Measurements from ENCODE around the gene SLC16A6. TPM values are rescaled to one million over a fixed set of nuclear protein-coding genes. Genes with fewer than 3 reads are reported as not detected.
"Not testable (repeated sequence)": the region's sequence is repeated elsewhere in the genome, so short reads cannot be mapped to it uniquely, and the experiment has no call there.

The SLC16A6 gene
- polyA plus RNA-seq, 1 donor from 2014 or later = 15.6 TPM

DNA sequence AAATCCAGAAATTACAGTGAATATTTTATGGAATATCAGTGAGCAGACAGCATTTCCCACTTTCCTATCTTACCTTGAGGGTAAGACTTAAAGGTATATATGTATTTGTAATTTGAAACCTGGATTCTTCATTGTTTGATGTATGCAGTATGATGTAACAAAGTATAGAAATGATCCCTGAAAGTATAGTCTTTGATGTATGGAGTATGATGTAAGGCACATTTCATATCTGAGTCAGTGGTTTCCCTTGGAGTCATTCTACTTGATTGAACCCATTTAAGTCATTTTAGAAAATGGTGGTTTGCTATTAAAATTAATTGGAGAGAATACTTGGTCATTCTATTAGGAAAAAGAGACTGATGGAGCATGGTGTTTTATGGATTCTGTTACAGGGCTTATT lies 33.0 kb downstream of the SLC16A6 start:
- Histone ChIP-seq H3F3A (ENCODE audit: insufficient read depth, low read length, poor library complexity, severe bottlenecking) (no peaks in the 10 kb centered on the region), H3K36me3 (ENCODE audit: insufficient read depth, low read length) (no peaks in the 10 kb centered on the region), H3K79me2 (replicated peaks; ENCODE audit: insufficient read depth, low read length) (no peaks in the 10 kb centered on the region), H3K27ac (ENCODE audit: low read length) (no peak overlapping the region), H3K9me3 (ENCODE audit: low read length) (no peaks in the 10 kb centered on the region), H4K20me1 (ENCODE audit: insufficient read depth) (no peaks in the 10 kb centered on the region), H3K9me2 (ENCODE audit: insufficient read depth, low read length) (no peaks in the 10 kb centered on the region), H3K4me2 (ENCODE audit: low read length) (no peak overlapping the region), H3K9ac (ENCODE audit: low read length) (no peak overlapping the region), H2AFZ (ENCODE audit: low read depth, low read length) (no peak overlapping the region), H3K27me3 (ENCODE audit: insufficient read depth, low read depth, low read length) (no peaks in the 10 kb centered on the region), H3K4me3 (ENCODE audit: low read length) (no peak overlapping the region)
- TF ChIP-seq TAF1 (IDR thresholded peaks at IDR 0.05; ENCODE audit: low read depth) = no peak
- TF ChIP-seq RAD21 (conservative IDR thresholded peaks at IDR 0.05) = no peak
- no peak for TF ChIP-seq POLR2AphosphoS5 (IDR thresholded peaks at IDR 0.05)
- no peak for TF ChIP-seq MXI1 (conservative IDR thresholded peaks at IDR 0.05; ENCODE audit: poor library complexity, severe bottlenecking)
- TF ChIP-seq SMC3 (conservative IDR thresholded peaks at IDR 0.05; ENCODE audit: poor library complexity) = no peak
- no peak for TF ChIP-seq EZH2 (IDR thresholded peaks at IDR 0.05; ENCODE audit: borderline replicate concordance, insufficient read depth, low read length, poor library complexity, severe bottlenecking)
- TF ChIP-seq, protein P1, sequence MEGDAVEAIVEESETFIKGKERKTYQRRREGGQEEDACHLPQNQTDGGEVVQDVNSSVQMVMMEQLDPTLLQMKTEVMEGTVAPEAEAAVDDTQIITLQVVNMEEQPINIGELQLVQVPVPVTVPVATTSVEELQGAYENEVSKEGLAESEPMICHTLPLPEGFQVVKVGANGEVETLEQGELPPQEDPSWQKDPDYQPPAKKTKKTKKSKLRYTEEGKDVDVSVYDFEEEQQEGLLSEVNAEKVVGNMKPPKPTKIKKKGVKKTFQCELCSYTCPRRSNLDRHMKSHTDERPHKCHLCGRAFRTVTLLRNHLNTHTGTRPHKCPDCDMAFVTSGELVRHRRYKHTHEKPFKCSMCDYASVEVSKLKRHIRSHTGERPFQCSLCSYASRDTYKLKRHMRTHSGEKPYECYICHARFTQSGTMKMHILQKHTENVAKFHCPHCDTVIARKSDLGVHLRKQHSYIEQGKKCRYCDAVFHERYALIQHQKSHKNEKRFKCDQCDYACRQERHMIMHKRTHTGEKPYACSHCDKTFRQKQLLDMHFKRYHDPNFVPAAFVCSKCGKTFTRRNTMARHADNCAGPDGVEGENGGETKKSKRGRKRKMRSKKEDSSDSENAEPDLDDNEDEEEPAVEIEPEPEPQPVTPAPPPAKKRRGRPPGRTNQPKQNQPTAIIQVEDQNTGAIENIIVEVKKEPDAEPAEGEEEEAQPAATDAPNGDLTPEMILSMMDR (IDR thresholded peaks at IDR 0.05; ENCODE audit: poor library complexity, severe bottlenecking) = no peak
- TF ChIP-seq EP300 (conservative IDR thresholded peaks at IDR 0.05; ENCODE audit: poor library complexity, severe bottlenecking) = no peak
- TF ChIP-seq, protein P2, sequence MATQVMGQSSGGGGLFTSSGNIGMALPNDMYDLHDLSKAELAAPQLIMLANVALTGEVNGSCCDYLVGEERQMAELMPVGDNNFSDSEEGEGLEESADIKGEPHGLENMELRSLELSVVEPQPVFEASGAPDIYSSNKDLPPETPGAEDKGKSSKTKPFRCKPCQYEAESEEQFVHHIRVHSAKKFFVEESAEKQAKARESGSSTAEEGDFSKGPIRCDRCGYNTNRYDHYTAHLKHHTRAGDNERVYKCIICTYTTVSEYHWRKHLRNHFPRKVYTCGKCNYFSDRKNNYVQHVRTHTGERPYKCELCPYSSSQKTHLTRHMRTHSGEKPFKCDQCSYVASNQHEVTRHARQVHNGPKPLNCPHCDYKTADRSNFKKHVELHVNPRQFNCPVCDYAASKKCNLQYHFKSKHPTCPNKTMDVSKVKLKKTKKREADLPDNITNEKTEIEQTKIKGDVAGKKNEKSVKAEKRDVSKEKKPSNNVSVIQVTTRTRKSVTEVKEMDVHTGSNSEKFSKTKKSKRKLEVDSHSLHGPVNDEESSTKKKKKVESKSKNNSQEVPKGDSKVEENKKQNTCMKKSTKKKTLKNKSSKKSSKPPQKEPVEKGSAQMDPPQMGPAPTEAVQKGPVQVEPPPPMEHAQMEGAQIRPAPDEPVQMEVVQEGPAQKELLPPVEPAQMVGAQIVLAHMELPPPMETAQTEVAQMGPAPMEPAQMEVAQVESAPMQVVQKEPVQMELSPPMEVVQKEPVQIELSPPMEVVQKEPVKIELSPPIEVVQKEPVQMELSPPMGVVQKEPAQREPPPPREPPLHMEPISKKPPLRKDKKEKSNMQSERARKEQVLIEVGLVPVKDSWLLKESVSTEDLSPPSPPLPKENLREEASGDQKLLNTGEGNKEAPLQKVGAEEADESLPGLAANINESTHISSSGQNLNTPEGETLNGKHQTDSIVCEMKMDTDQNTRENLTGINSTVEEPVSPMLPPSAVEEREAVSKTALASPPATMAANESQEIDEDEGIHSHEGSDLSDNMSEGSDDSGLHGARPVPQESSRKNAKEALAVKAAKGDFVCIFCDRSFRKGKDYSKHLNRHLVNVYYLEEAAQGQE (IDR thresholded peaks at IDR 0.05; ENCODE audit: borderline replicate concordance) = no peak

DNA sequence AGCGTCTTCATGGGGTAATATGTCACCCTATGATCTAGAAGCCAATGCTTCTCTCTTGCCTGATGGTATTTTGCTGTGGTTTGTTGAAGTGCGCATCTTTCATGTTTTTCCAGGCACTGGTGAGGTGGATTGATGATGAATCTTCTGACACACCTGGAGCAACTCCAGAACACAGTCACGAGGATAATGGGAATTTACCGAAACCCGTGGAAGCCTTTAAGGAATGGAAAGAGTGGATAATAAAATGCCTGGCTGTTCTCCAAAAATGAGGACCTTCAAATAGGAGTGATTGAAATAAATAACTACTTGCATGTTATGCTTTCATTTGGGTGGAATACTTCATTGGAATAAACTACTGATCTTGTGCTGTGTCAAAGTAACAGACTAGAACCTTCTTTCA lies 34.2 kb downstream of the SLC16A6 start:
- not testable (repeated sequence) for H3F3A ChIP-seq (ENCODE audit: insufficient read depth, low read length, poor library complexity, severe bottlenecking); H3K9ac ChIP-seq (ENCODE audit: low read length); H2AFZ ChIP-seq (ENCODE audit: low read depth, low read length); H4K20me1 ChIP-seq (ENCODE audit: insufficient read depth); H3K9me2 ChIP-seq (ENCODE audit: insufficient read depth, low read length); H3K27me3 ChIP-seq (ENCODE audit: insufficient read depth, low read depth, low read length); H3K4me3 ChIP-seq (ENCODE audit: low read length); H3K27ac ChIP-seq (ENCODE audit: low read length); H3K79me2 ChIP-seq (replicated peaks; ENCODE audit: insufficient read depth, low read length); H3K4me2 ChIP-seq (ENCODE audit: low read length); H3K36me3 ChIP-seq (ENCODE audit: insufficient read depth, low read length); H3K9me3 ChIP-seq (ENCODE audit: low read length)

All from neural cell (in vitro differentiated cells).